Inflammatory macrophage treated with lipopolysaccharide for 4 hours (primary cell): ENCODE data around the gene TBC1D14.
"Not testable (repeated sequence)": the region's sequence is repeated elsewhere in the genome, so short reads cannot be mapped to it uniquely, and the experiment has no call there.

Experiments used
- DNase-seq: peaks from one replicate; pipeline ENCODE4 v3.0.0-alpha.2; 2020

The TBC1D14 gene

GRCh38 chr4:7068279-7068842 lies 158.7 kb downstream of the TBC1D14 start:
- DNase-seq: no peak

GRCh38 chr4:7068883-7069282 lies 159.3 kb downstream of the TBC1D14 start:
- DNase-seq: no peak

- peak; percentile 76 for DNase-seq
Measured at GRCh38 chr4:7070729-7071511, 161.3 kb downstream of the TBC1D14 start.

GRCh38 chr4:7073059-7073458 lies 163.4 kb downstream of the TBC1D14 start:
- DNase-seq: no peak

GRCh38 chr4:7073526-7074390 lies 164.1 kb downstream of the TBC1D14 start:
- DNase-seq: peak; percentile 24

- DNase-seq: no peak
Measured at GRCh38 chr4:7074426-7074825, 164.8 kb downstream of the TBC1D14 start.

- DNase-seq: no peak
Measured at GRCh38 chr4:7075962-7076695, 166.5 kb downstream of the TBC1D14 start.

GRCh38 chr4:7076696-7077082 lies 167.1 kb downstream of the TBC1D14 start:
- DNase-seq: no peak

- DNase-seq: no peak
Measured at GRCh38 chr4:7077371-7077770, 167.7 kb downstream of the TBC1D14 start.

GRCh38 chr4:7078025-7078424 lies 168.4 kb downstream of the TBC1D14 start:
- no peak for DNase-seq

- DNase-seq: not testable (repeated sequence)
Measured at GRCh38 chr4:7079483-7079882, 169.9 kb downstream of the TBC1D14 start.

GRCh38 chr4:7079909-7080308 lies 170.3 kb downstream of the TBC1D14 start:
- not testable (repeated sequence) for DNase-seq
